ENCODE data around the gene LPP.

DNA sequence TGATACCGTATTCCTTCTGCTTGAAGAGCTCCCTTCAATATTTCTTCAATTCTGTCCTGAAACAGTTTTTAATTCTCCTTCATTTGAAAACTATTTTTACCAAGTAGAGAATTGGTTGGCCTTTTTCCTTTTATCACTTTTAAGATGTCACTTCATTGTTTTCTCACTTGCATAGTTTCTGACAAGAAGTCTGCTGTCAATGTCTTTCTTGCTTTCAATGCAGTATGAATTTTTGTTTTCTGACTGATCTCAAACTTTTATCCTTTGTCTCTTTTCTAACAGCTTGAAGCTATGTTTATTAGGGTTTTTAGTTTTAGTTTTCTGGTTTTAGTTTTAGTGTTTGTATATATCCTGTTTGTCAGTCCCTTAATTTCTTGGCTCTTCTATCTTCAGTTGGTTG is 653.0 kb downstream of the LPP start:
- TF ChIP-seq POLR2A (IDR thresholded peaks at IDR 0.05; ENCODE audit: low read length) (no peak), GATA1 (IDR thresholded peaks at IDR 0.05; ENCODE audit: low read depth, low read length) (no peak)
